ENCODE data around the gene RDH11.
"Not testable (repeated sequence)": the region's sequence is repeated elsewhere in the genome, so short reads cannot be mapped to it uniquely, and the experiment has no call there.

DNA sequence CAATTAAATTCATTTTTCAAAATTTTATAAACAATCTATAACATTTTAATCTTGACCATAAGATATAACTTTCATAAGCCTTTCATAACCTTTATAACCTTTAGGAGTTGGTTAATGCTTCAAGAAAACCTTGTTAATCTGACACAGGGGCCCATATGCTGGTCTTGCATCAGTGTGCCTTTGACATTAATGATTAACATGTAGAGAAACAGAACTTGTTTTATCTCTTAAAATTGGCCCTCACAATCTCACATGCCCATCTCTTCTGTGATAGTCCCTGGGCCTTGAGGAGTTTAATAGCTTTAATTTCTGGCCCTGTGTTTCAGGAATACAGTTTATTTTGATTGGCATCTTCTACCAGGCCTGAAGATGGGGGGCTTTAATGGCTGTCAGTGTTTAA lies 13.8 kb upstream of the RDH11 start:
- TF ChIP-seq, protein P1, sequence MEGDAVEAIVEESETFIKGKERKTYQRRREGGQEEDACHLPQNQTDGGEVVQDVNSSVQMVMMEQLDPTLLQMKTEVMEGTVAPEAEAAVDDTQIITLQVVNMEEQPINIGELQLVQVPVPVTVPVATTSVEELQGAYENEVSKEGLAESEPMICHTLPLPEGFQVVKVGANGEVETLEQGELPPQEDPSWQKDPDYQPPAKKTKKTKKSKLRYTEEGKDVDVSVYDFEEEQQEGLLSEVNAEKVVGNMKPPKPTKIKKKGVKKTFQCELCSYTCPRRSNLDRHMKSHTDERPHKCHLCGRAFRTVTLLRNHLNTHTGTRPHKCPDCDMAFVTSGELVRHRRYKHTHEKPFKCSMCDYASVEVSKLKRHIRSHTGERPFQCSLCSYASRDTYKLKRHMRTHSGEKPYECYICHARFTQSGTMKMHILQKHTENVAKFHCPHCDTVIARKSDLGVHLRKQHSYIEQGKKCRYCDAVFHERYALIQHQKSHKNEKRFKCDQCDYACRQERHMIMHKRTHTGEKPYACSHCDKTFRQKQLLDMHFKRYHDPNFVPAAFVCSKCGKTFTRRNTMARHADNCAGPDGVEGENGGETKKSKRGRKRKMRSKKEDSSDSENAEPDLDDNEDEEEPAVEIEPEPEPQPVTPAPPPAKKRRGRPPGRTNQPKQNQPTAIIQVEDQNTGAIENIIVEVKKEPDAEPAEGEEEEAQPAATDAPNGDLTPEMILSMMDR (IDR thresholded peaks at IDR 0.05; ENCODE audit: low read length): not testable (repeated sequence)
- not testable (repeated sequence) for TF ChIP-seq EZH2phosphoT487 (IDR thresholded peaks at IDR 0.05; ENCODE audit: low read length)
